OCI-LY1 (cell line): ENCODE results near the gene FAM83D.

Experiments
- H2AFZ ChIP-seq: fragments of 200-600 bp; sonication (generic), shearing (Covaris generic); 2 replicates; pipeline ENCODE4 v1.6.0; 2014; ENCODE audit warnings: antibody characterized with exemption, mild to moderate bottlenecking, low read length
- H3F3A ChIP-seq: fragments of 200-600 bp; sonication (generic), shearing (Covaris generic); 2 replicates; pipeline ENCODE4 v1.6.0; 2014; ENCODE audit warnings: mild to moderate bottlenecking, antibody characterized with exemption, low read length, moderate library complexity; ENCODE audit not compliant: insufficient read depth
- H3K27ac ChIP-seq: fragments of 200-600 bp; sonication (generic); 2 replicates; pipeline ENCODE4 v1.5.1; 2014; ENCODE audit warnings: low read length, mixed run types, mild to moderate bottlenecking, low read depth; ENCODE audit not compliant: poor library complexity, severe bottlenecking
- H3K27me3 ChIP-seq: fragments of 200-600 bp; sonication (generic); 2 replicates; pipeline ENCODE4 v1.6.0; 2014; ENCODE audit warnings: antibody characterized with exemption, mild to moderate bottlenecking, low read length, moderate library complexity; ENCODE audit not compliant: insufficient read depth
- H3K36me3 ChIP-seq: fragments of 200-600 bp; sonication (generic); 2 replicates; pipeline ENCODE4 v1.6.1; 2014; ENCODE audit warnings: mild to moderate bottlenecking, antibody characterized with exemption, low read length, moderate library complexity, mixed read lengths; ENCODE audit not compliant: insufficient read depth
- H3K4me1 ChIP-seq: fragments of 200-600 bp; sonication (generic); 2 replicates; pipeline ENCODE4 v1.5.1; 2014; ENCODE audit warnings: mild to moderate bottlenecking, low read length, moderate library complexity; ENCODE audit not compliant: insufficient read depth, severe bottlenecking
- H3K4me2 ChIP-seq: fragments of 200-600 bp; sonication (generic), shearing (Covaris generic); 2 replicates; pipeline ENCODE4 v1.6.1; 2014; ENCODE audit warnings: low read length
- H3K4me3 ChIP-seq: fragments of 200-600 bp; sonication (generic); 2 replicates; pipeline ENCODE4 v1.5.1; 2014; ENCODE audit warnings: low read length, low read depth, mild to moderate bottlenecking, mixed read lengths; ENCODE audit not compliant: poor library complexity, severe bottlenecking
- H3K79me2 ChIP-seq: fragments of 200-600 bp; shearing (Covaris generic); 2 replicates; pipeline ENCODE4 v1.6.1; 2016; ENCODE audit warnings: mixed run types, low read length, mixed read lengths; ENCODE audit not compliant: insufficient read depth
- H3K9ac ChIP-seq: fragments of 200-600 bp; sonication (generic), shearing (Covaris generic); 2 replicates; pipeline ENCODE4 v1.6.1; 2014; ENCODE audit warnings: mild to moderate bottlenecking, low read length, mixed read lengths
- H3K9me2 ChIP-seq: fragments of 200-600 bp; sonication (generic), shearing (Covaris generic); 2 replicates; pipeline ENCODE4 v1.6.1; 2014; ENCODE audit warnings: low read depth, mild to moderate bottlenecking, low read length, mixed read lengths
- H3K9me3 ChIP-seq: fragments of 200-600 bp; shearing (Covaris generic); 2 replicates; pipeline ENCODE4 v1.6.1; 2014; ENCODE audit warnings: low read length, mixed read lengths
- H4K20me1 ChIP-seq: fragments of 200-600 bp; sonication (generic), shearing (Covaris generic); 2 replicates; pipeline ENCODE4 v1.6.0; 2016; ENCODE audit warnings: mild to moderate bottlenecking, low read length; ENCODE audit not compliant: insufficient read depth
- EZH2 ChIP-seq: fragments of 200-600 bp; sonication (generic), shearing (Covaris generic); IDR thresholded peaks from 2 replicates; pipeline ENCODE4 v1.8.0; 2017; ENCODE audit warnings: borderline replicate concordance, mixed run types, mild to moderate bottlenecking, antibody characterized with exemption, low read length, moderate library complexity, mixed read lengths
- TF ChIP-seq, protein P1 (sequence below): fragments of 200-600 bp; sonication (generic), shearing (Covaris generic); IDR thresholded peaks from 2 replicates; pipeline ENCODE4 v1.5.1; 2017; ENCODE audit warnings: mild to moderate bottlenecking, antibody characterized with exemption, low read length, moderate library complexity, mixed read lengths

Gene FAM83D

DNA sequence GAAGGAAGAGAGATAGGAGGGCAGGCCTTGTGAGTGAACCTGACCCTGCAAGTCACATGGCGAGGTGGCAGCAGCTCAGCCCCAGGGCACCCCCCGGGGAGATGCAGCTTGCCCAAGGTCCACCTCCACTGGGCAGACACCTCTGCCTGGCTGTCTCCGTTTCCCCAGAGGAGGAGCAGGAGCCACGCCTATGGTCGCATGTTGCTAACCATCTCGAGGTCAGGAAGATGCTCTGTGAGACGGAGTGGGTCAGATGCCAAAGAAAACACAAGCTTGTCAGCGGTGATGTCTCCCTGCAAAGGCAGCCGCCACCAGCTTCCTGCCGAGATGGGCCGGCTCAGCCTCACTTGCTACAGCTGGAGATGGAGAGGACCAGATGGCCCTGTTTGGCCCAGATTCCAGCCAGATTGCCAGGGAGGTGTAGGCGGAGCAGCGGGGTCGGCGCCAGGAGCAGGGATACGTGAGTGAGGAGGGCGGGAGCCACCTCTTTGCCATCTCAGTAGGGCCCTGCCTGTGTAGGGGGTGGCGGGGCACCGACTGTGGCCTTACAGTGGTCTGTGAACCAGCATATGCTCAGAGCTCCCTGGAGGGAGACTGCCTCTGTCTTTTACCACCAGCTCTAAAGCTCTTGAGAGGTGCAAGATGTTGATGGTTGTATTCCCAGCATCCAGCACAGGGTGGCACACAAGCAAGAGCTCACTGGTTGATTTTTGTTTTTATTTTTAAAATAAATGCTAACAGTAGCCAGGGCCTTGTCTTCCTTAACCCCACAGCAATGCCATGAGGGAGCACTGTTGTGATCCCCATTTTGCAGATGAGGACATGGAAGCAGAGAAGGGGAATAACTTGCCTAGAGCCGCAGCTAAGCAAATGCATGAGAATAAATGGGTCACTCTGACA is 42.9 kb upstream of the FAM83D start:
- Histone ChIP-seq H4K20me1 (no peaks in the 10 kb centered on the region), H3K9me2 (no peaks in the 10 kb centered on the region), H3K4me1 (peaks cover 64% of the 10 kb centered on the region), H3K4me2 (peak overlapping the region; percentile 86), H3K79me2 (peaks cover 8% of the 10 kb centered on the region), H2AFZ (no peak overlapping the region), H3F3A (no peaks in the 10 kb centered on the region), H3K9me3 (no peaks in the 10 kb centered on the region), H3K27me3 (no peaks in the 10 kb centered on the region), H3K4me3 (peak overlapping the region; percentile 57), H3K9ac (peak overlapping the region; percentile 84), H3K27ac (peak overlapping the region; percentile 100), H3K36me3 (peaks cover 4% of the 10 kb centered on the region; the same call in 1 of the 2 replicates)
- TF ChIP-seq EZH2: no peak
- TF ChIP-seq, protein P1, sequence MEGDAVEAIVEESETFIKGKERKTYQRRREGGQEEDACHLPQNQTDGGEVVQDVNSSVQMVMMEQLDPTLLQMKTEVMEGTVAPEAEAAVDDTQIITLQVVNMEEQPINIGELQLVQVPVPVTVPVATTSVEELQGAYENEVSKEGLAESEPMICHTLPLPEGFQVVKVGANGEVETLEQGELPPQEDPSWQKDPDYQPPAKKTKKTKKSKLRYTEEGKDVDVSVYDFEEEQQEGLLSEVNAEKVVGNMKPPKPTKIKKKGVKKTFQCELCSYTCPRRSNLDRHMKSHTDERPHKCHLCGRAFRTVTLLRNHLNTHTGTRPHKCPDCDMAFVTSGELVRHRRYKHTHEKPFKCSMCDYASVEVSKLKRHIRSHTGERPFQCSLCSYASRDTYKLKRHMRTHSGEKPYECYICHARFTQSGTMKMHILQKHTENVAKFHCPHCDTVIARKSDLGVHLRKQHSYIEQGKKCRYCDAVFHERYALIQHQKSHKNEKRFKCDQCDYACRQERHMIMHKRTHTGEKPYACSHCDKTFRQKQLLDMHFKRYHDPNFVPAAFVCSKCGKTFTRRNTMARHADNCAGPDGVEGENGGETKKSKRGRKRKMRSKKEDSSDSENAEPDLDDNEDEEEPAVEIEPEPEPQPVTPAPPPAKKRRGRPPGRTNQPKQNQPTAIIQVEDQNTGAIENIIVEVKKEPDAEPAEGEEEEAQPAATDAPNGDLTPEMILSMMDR: 0 out of 2 replicates have a peak, but pooled peaks have one; percentile 24

DNA sequence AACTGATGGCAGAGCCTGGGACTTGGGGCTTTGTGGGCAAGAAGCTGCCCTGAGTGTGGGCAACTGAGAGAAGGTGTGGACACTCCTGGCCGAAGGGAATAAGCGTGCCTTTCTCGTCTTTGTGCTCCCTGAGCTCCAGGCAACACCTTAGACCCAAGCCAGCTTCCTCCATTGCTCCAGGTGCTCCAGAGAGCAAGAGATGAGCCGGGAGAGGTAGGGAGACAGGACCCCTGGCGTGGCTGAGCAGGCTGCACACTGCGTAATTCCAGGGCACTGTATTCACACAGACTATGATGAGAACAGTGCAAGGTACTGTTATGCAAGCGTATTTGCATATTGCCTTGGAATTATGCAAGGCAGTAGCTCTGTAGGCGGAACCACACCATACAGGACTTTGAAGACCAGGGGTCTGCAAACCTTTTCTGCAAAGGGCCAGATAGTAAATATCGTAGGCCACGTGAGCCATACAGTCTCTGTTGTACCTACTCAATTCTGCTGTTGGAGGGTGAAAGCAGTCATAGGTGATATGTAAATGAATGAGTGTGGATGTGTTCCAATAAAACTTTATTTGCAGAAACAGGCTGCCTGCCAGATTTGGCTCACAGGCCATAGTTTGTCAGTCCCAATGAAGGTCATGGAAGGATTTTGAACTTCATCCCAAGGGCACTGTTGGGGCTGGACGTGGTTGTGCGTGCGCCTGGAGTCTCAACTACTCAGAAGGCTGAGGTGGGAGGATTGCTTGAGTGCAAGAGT is 42.1 kb upstream of the FAM83D start:
- Histone ChIP-seq H3F3A (no peaks in the 10 kb centered on the region), H3K4me1 (peaks cover 56% of the 10 kb centered on the region), H3K27me3 (no peaks in the 10 kb centered on the region), H3K4me3 (peak overlapping the region; percentile 57), H3K9ac (peak overlapping the region; percentile 84), H3K79me2 (peaks cover 4% of the 10 kb centered on the region), H3K4me2 (peak overlapping the region; percentile 86), H3K9me3 (no peaks in the 10 kb centered on the region), H3K36me3 (peaks cover 8% of the 10 kb centered on the region; the same call in 1 of the 2 replicates), H3K9me2 (no peaks in the 10 kb centered on the region), H4K20me1 (no peaks in the 10 kb centered on the region), H2AFZ (no peak overlapping the region), H3K27ac (peak overlapping the region; percentile 100)
- no peak for TF ChIP-seq EZH2
- TF ChIP-seq, protein P1: no peak

DNA sequence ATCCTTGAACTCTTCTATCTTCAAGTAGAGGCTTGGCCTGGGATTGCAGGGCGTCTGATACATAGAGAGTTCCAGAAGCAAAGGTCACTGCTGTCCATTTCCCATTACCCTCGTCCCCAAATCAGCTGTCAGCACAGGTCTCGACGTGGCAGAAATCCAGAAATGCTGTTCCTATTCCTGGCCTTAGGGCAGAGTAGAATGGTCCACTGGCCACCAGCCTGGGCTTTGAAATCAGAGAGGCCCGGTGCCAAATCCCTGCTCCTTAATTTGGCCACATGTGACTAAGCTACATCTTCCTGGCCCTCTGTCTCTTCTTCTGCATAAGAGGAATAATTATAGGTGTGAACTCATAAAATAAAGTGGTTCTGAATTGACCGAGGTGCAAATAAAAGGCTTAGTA is 40.9 kb upstream of the FAM83D start:
- H2AFZ ChIP-seq: no peak overlapping the region
- peaks cover 20% of the 10 kb centered on the region; the same call in 1 of the 2 replicates for H3K36me3 ChIP-seq
- TF ChIP-seq EZH2: no peak
- TF ChIP-seq, protein P1: no peak
- H3K4me2 ChIP-seq: 0 out of 2 replicates have a peak overlapping the region, but pooled peaks have one; percentile 5
- no peaks in the 10 kb centered on the region for H3K9me2 ChIP-seq
- no peaks in the 10 kb centered on the region for H4K20me1 ChIP-seq
- peak overlapping the region; percentile 100 for H3K27ac ChIP-seq
- H3K9me3 ChIP-seq: no peaks in the 10 kb centered on the region
- H3K4me3 ChIP-seq: no peak overlapping the region
- peaks cover 48% of the 10 kb centered on the region for H3K4me1 ChIP-seq
- no peak overlapping the region for H3K9ac ChIP-seq
- H3K79me2 ChIP-seq: peaks cover 4% of the 10 kb centered on the region
- H3K27me3 ChIP-seq: no peaks in the 10 kb centered on the region
- H3F3A ChIP-seq: no peaks in the 10 kb centered on the region
